Dendritic cell treated with granulocyte-macrophage colony-stimulating factor and Interleukin-4, amounts not matched to agents 40 ng/mL and 50 ng/mL, for 4 days (primary cell): ENCODE results near the gene ORM2.

ENCODE experiments used
- H3K27ac Mint-ChIP-seq: one replicate; pipeline ENCODE4 v1.8.0; 2022; ENCODE audit warnings: mild to moderate bottlenecking, mixed read lengths
- H3K27me3 Mint-ChIP-seq: one replicate; pipeline ENCODE4 v1.8.0; 2022; ENCODE audit warnings: mild to moderate bottlenecking, mixed read lengths
- H3K36me3 Mint-ChIP-seq: one replicate; pipeline ENCODE4 v1.8.0; 2022; ENCODE audit warnings: low read depth, mixed read lengths
- H3K4me1 Mint-ChIP-seq: one replicate; pipeline ENCODE4 v1.8.0; 2022; ENCODE audit warnings: low read depth, mixed read lengths
- H3K4me3 Mint-ChIP-seq: one replicate; pipeline ENCODE4 v1.8.0; 2022; ENCODE audit warnings: mild to moderate bottlenecking, moderate library complexity, mixed read lengths
- H3K9me3 Mint-ChIP-seq: one replicate; pipeline ENCODE4 v1.8.0; 2022; ENCODE audit warnings: mixed read lengths
- intact Hi-C: fragments of 100-400 bp; cut with micrococcal nuclease; formaldehyde crosslinking; loops from one replicate; pipeline ENCODE4 v1.15.0; 2022

ORM2 gene

GRCh38 chr9:114349713-114350480, 20.2 kb downstream of the ORM2 start:
- Mint-ChIP-seq H3K4me1 (peaks cover 32% of the 10 kb centered on the region), H3K27ac (peak overlapping the region; percentile 50), H3K27me3 (no peaks in the 10 kb centered on the region), H3K9me3 (no peaks in the 10 kb centered on the region), H3K4me3 (no peak overlapping the region), H3K36me3 (peaks cover 98% of the 10 kb centered on the region)
- intact Hi-C loops, result no loop called here

DNA sequence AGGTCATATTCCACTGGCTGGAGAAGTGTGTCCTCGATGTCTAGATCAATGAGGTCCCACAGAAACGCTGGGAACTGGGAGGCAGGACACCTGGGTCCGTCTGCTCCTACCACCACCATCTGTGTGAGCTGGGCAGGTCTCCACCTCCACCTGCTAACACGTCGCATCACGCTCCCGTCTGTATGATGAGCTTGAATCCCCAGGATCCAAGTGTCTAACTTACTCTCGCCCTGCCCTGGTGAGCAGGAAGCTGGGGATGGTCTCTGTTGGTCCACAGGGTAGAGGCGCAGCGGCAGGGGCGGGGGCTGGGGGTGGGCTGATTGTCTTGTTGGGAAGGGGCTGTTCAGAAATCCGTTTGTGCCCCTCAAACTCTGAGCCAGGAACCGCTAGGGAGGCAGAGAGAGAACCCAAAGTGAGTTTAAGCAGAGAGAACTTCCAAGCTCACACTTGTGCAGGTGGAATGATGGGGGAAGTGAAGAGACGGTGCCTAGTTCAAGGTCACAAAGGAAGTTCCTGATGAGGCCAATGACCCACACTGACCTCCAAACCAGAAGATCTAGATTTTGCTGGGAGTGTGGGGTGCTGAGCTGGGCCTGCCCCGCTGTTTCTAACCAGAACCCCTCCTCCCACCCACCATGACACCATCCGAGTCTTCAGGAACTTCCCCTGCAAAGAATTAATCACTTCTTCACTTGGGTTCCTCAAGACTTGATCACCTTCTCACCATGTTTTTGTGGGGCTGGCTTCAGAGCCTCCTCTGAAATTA, 21.1 kb downstream of the ORM2 start:
- Mint-ChIP-seq H3K27ac (peak overlapping the region; percentile 32), H3K4me3 (no peak overlapping the region), H3K36me3 (peaks cover 98% of the 10 kb centered on the region), H3K4me1 (peaks cover 32% of the 10 kb centered on the region), H3K9me3 (no peaks in the 10 kb centered on the region), H3K27me3 (no peaks in the 10 kb centered on the region)
- intact Hi-C loops, result no loop called here

DNA sequence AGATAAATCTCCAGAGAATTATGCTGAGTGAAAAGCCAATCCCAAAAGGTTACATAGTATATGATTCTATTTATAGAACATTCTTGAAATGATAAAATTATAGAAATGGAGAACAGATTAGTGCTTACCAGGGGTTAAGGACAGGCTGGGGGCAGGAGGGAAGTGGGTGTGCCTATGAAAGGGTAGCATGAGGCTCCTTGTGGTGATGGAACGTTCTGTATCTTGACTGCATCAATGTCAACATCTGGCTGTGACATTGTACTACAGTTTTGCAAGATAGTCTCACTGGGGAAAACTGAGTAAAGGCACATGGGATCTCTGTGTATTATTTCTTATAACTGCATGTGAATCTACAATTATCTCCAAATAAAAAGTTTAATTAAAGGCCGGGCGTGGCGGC, 22.3 kb downstream of the ORM2 start:
- Mint-ChIP-seq H3K9me3 (no peaks in the 10 kb centered on the region), H3K27ac (no peak overlapping the region), H3K4me3 (no peak overlapping the region), H3K4me1 (peaks cover 32% of the 10 kb centered on the region), H3K36me3 (peaks cover 98% of the 10 kb centered on the region), H3K27me3 (no peaks in the 10 kb centered on the region)
- intact Hi-C loops, result no loop called here

DNA sequence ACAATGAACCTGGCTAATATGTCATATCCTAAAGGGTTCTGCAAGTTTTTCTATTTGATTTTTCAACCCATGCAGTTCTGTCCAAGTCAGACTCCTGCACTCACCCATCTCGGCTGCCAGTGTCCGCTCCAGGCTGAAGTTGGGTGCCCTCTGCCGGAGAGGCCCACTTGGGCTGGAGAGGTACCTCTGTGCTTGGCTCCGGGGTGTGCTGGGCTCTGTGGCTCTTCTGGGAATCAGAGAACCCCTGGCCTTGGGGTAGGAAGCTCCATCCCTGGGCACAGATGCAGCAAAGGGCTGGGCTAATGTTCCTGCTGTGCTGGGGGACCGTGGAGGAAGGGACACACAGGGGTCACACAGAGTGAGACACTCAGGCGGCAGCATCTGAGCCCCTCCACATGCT, 26.2 kb downstream of the ORM2 start:
- Mint-ChIP-seq H3K27ac (no peak overlapping the region), H3K4me1 (peaks cover 12% of the 10 kb centered on the region), H3K9me3 (no peaks in the 10 kb centered on the region), H3K4me3 (no peak overlapping the region), H3K27me3 (no peaks in the 10 kb centered on the region), H3K36me3 (peaks cover 98% of the 10 kb centered on the region)
- intact Hi-C loops, result no loop called here

- Mint-ChIP-seq H3K4me3 (no peak overlapping the region), H3K9me3 (no peaks in the 10 kb centered on the region), H3K27ac (no peak overlapping the region), H3K27me3 (no peaks in the 10 kb centered on the region), H3K4me1 (peaks cover 13% of the 10 kb centered on the region), H3K36me3 (peaks cover 99% of the 10 kb centered on the region)
- intact Hi-C loops, result no loop called here
These were observed 27.1 kb downstream of the ORM2 start for GRCh38 chr9:114356792-114357191.

DNA sequence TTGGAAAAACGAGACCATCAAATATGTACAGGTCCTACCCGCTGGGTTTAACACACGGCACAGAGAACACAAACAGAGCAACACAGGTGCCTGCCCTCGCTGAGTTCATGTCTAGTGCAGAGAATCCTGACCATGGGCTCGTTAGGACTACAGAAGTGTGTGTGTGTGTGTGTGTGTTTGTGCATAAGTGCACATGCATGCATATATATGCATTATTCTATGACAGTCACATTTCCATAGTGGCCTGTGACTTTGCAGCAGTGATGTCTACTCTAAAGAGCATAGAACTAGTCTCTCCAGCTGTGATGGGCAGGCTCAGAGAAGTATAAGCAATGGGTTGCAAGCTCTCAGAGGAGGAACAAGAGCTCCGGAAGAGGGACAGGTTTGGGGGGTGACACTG, 27.7 kb downstream of the ORM2 start:
- intact Hi-C loops, result no loop called here
- no peaks in the 10 kb centered on the region for H3K9me3 Mint-ChIP-seq
- H3K4me1 Mint-ChIP-seq, result peaks cover 13% of the 10 kb centered on the region
- peaks cover 99% of the 10 kb centered on the region for H3K36me3 Mint-ChIP-seq
- no peak overlapping the region for H3K4me3 Mint-ChIP-seq
- H3K27ac Mint-ChIP-seq, result no peak overlapping the region
- H3K27me3 Mint-ChIP-seq, result no peaks in the 10 kb centered on the region

DNA sequence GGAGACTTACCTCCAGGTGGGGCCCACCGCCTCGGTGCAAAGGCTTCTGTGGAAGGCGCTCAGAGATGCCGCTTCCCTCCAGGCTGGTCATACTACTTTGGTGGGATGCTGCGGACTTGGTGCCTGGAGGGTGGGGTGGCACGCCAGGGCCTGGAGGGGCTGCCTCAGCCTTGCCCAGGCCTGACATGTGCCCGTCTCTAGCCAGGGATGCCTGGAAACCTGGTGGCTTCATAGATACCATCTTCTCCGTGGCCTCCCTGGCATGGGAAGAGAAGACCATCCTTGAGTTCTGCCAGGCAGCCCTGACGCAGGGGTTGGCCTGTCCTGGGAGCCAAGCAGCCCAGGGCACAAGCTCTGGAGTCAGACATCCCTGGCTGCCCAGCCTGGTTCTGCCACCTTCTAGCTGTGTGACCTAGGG, 28.3 kb downstream of the ORM2 start:
- peaks cover 13% of the 10 kb centered on the region for H3K4me1 Mint-ChIP-seq
- intact Hi-C loops, result no loop called here
- H3K36me3 Mint-ChIP-seq, result peaks cover 99% of the 10 kb centered on the region
- no peaks in the 10 kb centered on the region for H3K27me3 Mint-ChIP-seq
- H3K4me3 Mint-ChIP-seq, result no peak overlapping the region
- no peaks in the 10 kb centered on the region for H3K9me3 Mint-ChIP-seq
- H3K27ac Mint-ChIP-seq, result no peak overlapping the region

- intact Hi-C loops, result no loop called here
- H3K4me3 Mint-ChIP-seq, result no peak overlapping the region
These were observed 30.1 kb downstream of the ORM2 start for GRCh38 chr9:114359801-114360200.

GRCh38 chr9:114361542-114361941, 31.9 kb downstream of the ORM2 start:
- Mint-ChIP-seq H3K27ac (peak overlapping the region; percentile 78), H3K4me3 (no peak overlapping the region), H3K9me3 (no peaks in the 10 kb centered on the region), H3K27me3 (no peaks in the 10 kb centered on the region), H3K4me1 (peaks cover 40% of the 10 kb centered on the region), H3K36me3 (peaks cover 95% of the 10 kb centered on the region)
- intact Hi-C loops, result no loop called here

More at GRCh38 chr9:114359801-114360200, 30.1 kb downstream of the ORM2 start:
- H3K27me3 Mint-ChIP-seq, result no peaks in the 10 kb centered on the region
- H3K27ac Mint-ChIP-seq, result no peak overlapping the region
- H3K4me1 Mint-ChIP-seq, result peaks cover 27% of the 10 kb centered on the region
- peaks cover 100% of the 10 kb centered on the region for H3K36me3 Mint-ChIP-seq
- H3K9me3 Mint-ChIP-seq, result no peaks in the 10 kb centered on the region

GRCh38 chr9:114362394-114362793, 32.7 kb downstream of the ORM2 start:
- Mint-ChIP-seq H3K27me3 (no peaks in the 10 kb centered on the region), H3K4me1 (peaks cover 49% of the 10 kb centered on the region), H3K27ac (no peak overlapping the region), H3K9me3 (no peaks in the 10 kb centered on the region), H3K36me3 (peaks cover 95% of the 10 kb centered on the region), H3K4me3 (no peak overlapping the region)
- intact Hi-C loops, result no loop called here

DNA sequence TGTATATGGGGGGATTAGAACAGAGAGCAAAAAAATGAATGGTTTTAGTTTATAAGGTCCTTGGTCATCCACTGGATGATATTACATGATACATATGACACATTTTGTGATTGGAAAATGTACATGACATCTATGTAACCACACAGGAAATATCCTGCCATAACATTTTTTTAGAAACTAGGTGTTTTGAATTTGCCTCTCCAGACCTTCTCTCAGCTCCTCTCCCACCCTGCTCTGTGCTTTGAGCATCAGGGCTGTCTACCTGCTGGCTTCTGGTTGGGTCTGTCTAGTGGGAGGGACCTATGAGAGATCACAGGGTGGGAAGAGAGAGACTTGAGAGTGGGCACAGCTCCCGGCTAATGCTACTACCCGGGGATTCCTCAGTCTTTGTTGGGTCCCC, 33.8 kb downstream of the ORM2 start:
- intact Hi-C loops, result no loop called here
- Mint-ChIP-seq H3K4me1 (peaks cover 59% of the 10 kb centered on the region), H3K36me3 (peaks cover 95% of the 10 kb centered on the region), H3K4me3 (no peak overlapping the region), H3K9me3 (no peaks in the 10 kb centered on the region), H3K27me3 (no peaks in the 10 kb centered on the region), H3K27ac (no peak overlapping the region)

DNA sequence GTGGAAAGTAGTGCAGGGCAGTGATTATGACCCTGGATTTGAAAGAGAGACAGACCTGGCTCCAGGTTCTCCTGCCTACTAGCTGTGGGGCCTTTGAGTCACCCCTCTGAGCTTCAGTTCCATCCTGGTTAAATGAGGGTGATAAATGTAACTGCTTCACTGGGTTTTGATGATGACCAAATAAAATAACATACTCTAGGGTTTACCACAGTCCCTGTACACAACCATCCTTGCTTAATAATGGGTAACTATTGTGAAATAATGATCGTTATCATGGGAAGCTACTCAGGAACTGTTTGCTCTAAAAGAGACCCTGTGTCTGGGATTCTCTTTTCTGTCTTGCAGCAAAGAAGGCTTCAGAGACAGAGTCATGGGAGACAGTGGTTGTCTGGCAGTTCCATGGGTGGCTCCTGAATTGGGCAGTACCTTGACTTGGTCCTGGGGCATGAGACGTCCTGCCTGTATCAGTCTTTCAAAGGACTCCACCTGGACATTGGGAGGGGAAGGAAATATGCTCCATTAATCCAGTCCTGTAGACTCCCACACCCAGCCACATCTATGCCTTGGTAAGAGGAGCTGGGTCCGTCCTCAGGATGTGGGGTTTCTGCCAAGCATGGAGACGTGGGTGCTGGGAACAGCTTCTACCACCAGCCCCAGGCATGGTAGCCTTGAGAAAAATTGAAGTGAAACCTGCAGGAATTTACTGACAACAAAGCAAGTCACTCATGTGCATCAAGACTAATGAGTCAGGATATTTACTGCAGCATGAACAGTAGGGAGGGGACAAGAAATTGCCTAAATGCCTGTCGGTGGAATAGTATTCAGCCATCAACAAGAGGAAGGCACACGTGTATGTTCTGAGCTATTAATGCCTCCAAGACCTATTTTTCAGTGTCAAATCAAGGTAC, 34.7 kb downstream of the ORM2 start:
- intact Hi-C loops, result no loop called here
- Mint-ChIP-seq H3K27ac (peak overlapping the region; percentile 76), H3K9me3 (no peaks in the 10 kb centered on the region), H3K4me3 (peak overlapping the region; percentile 42), H3K27me3 (no peaks in the 10 kb centered on the region), H3K36me3 (peaks cover 93% of the 10 kb centered on the region), H3K4me1 (peaks cover 62% of the 10 kb centered on the region)

DNA sequence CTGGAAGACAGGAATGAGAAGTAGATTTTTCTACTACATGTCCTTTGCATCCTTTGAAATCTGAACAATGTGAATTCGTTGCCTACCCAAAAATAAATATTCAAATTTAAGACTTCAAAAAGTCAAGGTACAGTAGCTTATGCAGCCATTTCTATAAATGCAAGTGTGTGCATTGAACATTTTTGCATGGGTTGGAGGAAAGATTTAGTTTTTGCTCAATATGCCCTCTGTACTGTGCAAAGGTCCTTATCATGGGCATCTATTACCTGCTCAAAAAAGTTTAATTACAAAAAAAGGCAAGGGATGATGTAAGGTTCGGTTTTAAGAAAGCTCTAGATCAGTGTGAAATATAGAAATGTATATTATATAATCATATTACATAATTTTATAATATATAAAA, 35.5 kb downstream of the ORM2 start:
- H3K27ac Mint-ChIP-seq, result no peak overlapping the region
- peaks cover 63% of the 10 kb centered on the region for H3K4me1 Mint-ChIP-seq
- H3K27me3 Mint-ChIP-seq, result no peaks in the 10 kb centered on the region
- intact Hi-C loops, result no loop called here
- no peaks in the 10 kb centered on the region for H3K9me3 Mint-ChIP-seq
- peaks cover 93% of the 10 kb centered on the region for H3K36me3 Mint-ChIP-seq
- H3K4me3 Mint-ChIP-seq, result no peak overlapping the region
